Measurements from ENCODE around the gene MCAT. TPM values are rescaled to one million over a fixed set of nuclear protein-coding genes. Genes with fewer than 3 reads are reported as not detected.

Gene MCAT
- total RNA-seq, 1 donor from 2014 or later = 22.8 TPM

- no peak for DNase-seq (ENCODE audit: extremely low spot score in 2 of 2)
- Histone ChIP-seq H3K27ac (no peak overlapping the region), H3K4me3 (no peak overlapping the region), H3K36me3 (peaks cover 0 to 54% of the 10 kb centered on the region in 2 donors), H3K4me1 (no peaks in the 10 kb centered on the region), H3K9me3 (no peaks in the 10 kb centered on the region), H3K27me3 (no peaks in the 10 kb centered on the region)
- intact Hi-C loops (cut with DNase I) = no loop called here
- TF ChIP-seq POLR2A (IDR thresholded peaks at IDR 0.05) (no peak), POLR2AphosphoS5 (IDR thresholded peaks at IDR 0.05; ENCODE audit: insufficient read depth in 1 of 2, low read depth in 1 of 2) (no peak), CTCF (IDR thresholded peaks at IDR 0.05) (no peak)
These were observed 30.9 kb upstream of the MCAT start for GRCh38 chr22:43173976-43174720.

- no peak for DNase-seq (ENCODE audit: extremely low spot score in 2 of 2)
- intact Hi-C loops (cut with DNase I) = no loop called here
- TF ChIP-seq POLR2A (IDR thresholded peaks at IDR 0.05) = no peak
- no peak for TF ChIP-seq POLR2AphosphoS5 (IDR thresholded peaks at IDR 0.05; ENCODE audit: insufficient read depth in 1 of 2, low read depth in 1 of 2)
- no peak for TF ChIP-seq CTCF (IDR thresholded peaks at IDR 0.05)
- no peaks in the 10 kb centered on the region for H3K4me1 ChIP-seq
- H3K4me3 ChIP-seq = no peak overlapping the region
- H3K27me3 ChIP-seq = no peaks in the 10 kb centered on the region
- no peak overlapping the region for H3K27ac ChIP-seq
- peaks cover 0 to 48% of the 10 kb centered on the region in 2 donors for H3K36me3 ChIP-seq
- H3K9me3 ChIP-seq = no peaks in the 10 kb centered on the region
These were observed 30.4 kb upstream of the MCAT start for GRCh38 chr22:43173566-43173965.

GRCh38 chr22:43172191-43172590 is 29.0 kb upstream of the MCAT start:
- Histone ChIP-seq H3K36me3 (peaks cover 0 to 54% of the 10 kb centered on the region in 2 donors), H3K4me1 (no peaks in the 10 kb centered on the region), H3K9me3 (no peaks in the 10 kb centered on the region), H3K4me3 (no peak overlapping the region), H3K27ac (no peak overlapping the region), H3K27me3 (no peaks in the 10 kb centered on the region)
- TF ChIP-seq POLR2A (IDR thresholded peaks at IDR 0.05) (no peak), CTCF (IDR thresholded peaks at IDR 0.05) (no peak), POLR2AphosphoS5 (IDR thresholded peaks at IDR 0.05; ENCODE audit: insufficient read depth in 1 of 2, low read depth in 1 of 2) (no peak)
- intact Hi-C loops (cut with DNase I) = no loop called here
- no peak for DNase-seq (ENCODE audit: extremely low spot score in 2 of 2)

- Histone ChIP-seq H3K4me3 (no peak overlapping the region), H3K27ac (no peak overlapping the region), H3K27me3 (no peaks in the 10 kb centered on the region), H3K9me3 (no peaks in the 10 kb centered on the region), H3K4me1 (no peaks in the 10 kb centered on the region), H3K36me3 (peaks cover 0 to 54% of the 10 kb centered on the region in 2 donors)
- no peak for DNase-seq (ENCODE audit: extremely low spot score in 2 of 2)
- TF ChIP-seq CTCF (IDR thresholded peaks at IDR 0.05) (no peak), POLR2A (IDR thresholded peaks at IDR 0.05) (no peak), POLR2AphosphoS5 (IDR thresholded peaks at IDR 0.05; ENCODE audit: insufficient read depth in 1 of 2, low read depth in 1 of 2) (no peak)
- intact Hi-C loops (cut with DNase I) = no loop called here
These were observed 28.4 kb upstream of the MCAT start for GRCh38 chr22:43171607-43172006.

GRCh38 chr22:43171019-43171491 is 27.9 kb upstream of the MCAT start:
- peaks cover 0 to 54% of the 10 kb centered on the region in 2 donors for H3K36me3 ChIP-seq
- no peaks in the 10 kb centered on the region for H3K9me3 ChIP-seq
- no peak overlapping the region for H3K4me3 ChIP-seq
- intact Hi-C loops (cut with DNase I) = no loop called here
- H3K27ac ChIP-seq = no peak overlapping the region
- no peak for TF ChIP-seq CTCF (IDR thresholded peaks at IDR 0.05)
- DNase-seq (ENCODE audit: extremely low spot score in 2 of 2) = no peak
- H3K27me3 ChIP-seq = no peaks in the 10 kb centered on the region
- H3K4me1 ChIP-seq = no peaks in the 10 kb centered on the region

All from vagina (tissue), 2 donors.